Measurements from ENCODE around the gene DLEC1. TPM values are rescaled to one million over a fixed set of nuclear protein-coding genes. Genes with fewer than 3 reads are reported as not detected.

DLEC1 gene
- total RNA-seq, 1 donor from 2014 or later = 0.54 TPM

DNA sequence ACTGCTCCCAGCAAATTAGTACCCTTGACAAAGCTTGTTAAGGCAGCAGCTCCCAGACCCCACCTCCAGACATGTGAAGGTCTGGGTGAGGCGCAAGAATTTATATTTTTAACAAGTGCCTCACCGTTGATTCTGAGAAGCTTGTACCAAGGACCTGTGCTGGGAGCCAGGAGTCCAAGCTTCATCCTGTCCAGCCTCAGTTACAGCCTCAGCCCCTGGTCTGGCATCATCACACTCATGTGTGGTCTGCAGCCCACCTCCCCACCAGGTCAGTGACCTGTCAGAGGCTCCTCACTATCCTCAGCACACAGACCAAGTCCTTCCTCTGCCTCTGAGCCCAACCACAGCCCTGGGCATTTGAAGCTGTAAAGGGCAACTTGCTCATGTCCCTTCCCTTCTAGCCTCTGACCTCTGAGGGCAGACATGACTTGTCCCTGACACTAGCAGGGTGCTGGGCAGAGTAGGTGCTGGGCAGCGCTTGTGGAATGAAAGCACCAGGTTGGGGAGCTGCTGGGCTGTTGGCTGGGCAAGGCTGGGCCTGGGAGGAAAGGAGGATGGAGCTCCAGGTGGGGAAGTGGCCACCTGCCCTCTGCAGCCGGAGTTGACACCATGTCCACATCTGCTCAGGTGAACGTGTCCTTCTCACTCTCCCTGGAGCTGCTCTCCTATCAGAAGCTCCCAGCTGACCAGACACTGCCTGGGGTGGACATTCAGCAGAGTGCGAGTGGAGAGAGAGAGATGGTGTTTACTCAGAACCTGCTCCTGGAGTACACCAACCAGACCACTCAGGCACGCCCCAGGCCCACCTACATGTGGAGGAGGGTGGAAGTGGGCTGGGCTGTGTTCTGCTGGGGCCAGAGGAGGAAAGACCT is 81.0 kb downstream of the DLEC1 start:
- no peak overlapping the region for H3K4me3 Mint-ChIP-seq (ENCODE audit: unreplicated experiment)
- Histone ChIP-seq H4K20me1 (ENCODE audit: insufficient read depth, low read length) (peaks cover 21% of the 10 kb centered on the region), H3K4me3 (ENCODE audit: insufficient read depth, low read depth, low read length) (no peak overlapping the region), H3K79me2 (ENCODE audit: insufficient read depth, low read length) (no peaks in the 10 kb centered on the region), H3K4me2 (ENCODE audit: low read length) (no peak overlapping the region), H3K36me3 (ENCODE audit: insufficient read depth, low read length) (peaks cover 13% of the 10 kb centered on the region), H3K27me3 (ENCODE audit: insufficient read depth, low read length) (no peaks in the 10 kb centered on the region), H3K27ac (ENCODE audit: low read depth, low read length) (no peak overlapping the region), H2AFZ (ENCODE audit: low read depth, low read length) (no peak overlapping the region), H3K9me3 (ENCODE audit: insufficient read depth, low read depth, low read length) (no peaks in the 10 kb centered on the region), H3K9ac (ENCODE audit: low read length) (no peak overlapping the region), H3K4me1 (ENCODE audit: insufficient read depth, low read length) (no peaks in the 10 kb centered on the region)
- no peak for FAIRE-seq
- peaks cover 2% of the 10 kb centered on the region for H3K9me3 Mint-ChIP-seq (ENCODE audit: unreplicated experiment)
- TF ChIP-seq, protein P1, sequence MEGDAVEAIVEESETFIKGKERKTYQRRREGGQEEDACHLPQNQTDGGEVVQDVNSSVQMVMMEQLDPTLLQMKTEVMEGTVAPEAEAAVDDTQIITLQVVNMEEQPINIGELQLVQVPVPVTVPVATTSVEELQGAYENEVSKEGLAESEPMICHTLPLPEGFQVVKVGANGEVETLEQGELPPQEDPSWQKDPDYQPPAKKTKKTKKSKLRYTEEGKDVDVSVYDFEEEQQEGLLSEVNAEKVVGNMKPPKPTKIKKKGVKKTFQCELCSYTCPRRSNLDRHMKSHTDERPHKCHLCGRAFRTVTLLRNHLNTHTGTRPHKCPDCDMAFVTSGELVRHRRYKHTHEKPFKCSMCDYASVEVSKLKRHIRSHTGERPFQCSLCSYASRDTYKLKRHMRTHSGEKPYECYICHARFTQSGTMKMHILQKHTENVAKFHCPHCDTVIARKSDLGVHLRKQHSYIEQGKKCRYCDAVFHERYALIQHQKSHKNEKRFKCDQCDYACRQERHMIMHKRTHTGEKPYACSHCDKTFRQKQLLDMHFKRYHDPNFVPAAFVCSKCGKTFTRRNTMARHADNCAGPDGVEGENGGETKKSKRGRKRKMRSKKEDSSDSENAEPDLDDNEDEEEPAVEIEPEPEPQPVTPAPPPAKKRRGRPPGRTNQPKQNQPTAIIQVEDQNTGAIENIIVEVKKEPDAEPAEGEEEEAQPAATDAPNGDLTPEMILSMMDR (IDR thresholded peaks at IDR 0.05; ENCODE audit: insufficient read depth, low read depth, low read length) = no peak
- TF ChIP-seq EZH2 (IDR thresholded peaks at IDR 0.05; ENCODE audit: insufficient read depth, low read length) = no peak
- H3K27me3 Mint-ChIP-seq (ENCODE audit: low read depth, unreplicated experiment) = peaks cover 11% of the 10 kb centered on the region
- DNase-seq (ENCODE audit: low read depth) = no peak
- H3K36me3 Mint-ChIP-seq (ENCODE audit: low read depth, unreplicated experiment) = peaks cover 27% of the 10 kb centered on the region
- H3K27ac Mint-ChIP-seq (ENCODE audit: unreplicated experiment) = no peak overlapping the region
- H3K4me1 Mint-ChIP-seq (ENCODE audit: low read depth, unreplicated experiment) = no peaks in the 10 kb centered on the region

DNA sequence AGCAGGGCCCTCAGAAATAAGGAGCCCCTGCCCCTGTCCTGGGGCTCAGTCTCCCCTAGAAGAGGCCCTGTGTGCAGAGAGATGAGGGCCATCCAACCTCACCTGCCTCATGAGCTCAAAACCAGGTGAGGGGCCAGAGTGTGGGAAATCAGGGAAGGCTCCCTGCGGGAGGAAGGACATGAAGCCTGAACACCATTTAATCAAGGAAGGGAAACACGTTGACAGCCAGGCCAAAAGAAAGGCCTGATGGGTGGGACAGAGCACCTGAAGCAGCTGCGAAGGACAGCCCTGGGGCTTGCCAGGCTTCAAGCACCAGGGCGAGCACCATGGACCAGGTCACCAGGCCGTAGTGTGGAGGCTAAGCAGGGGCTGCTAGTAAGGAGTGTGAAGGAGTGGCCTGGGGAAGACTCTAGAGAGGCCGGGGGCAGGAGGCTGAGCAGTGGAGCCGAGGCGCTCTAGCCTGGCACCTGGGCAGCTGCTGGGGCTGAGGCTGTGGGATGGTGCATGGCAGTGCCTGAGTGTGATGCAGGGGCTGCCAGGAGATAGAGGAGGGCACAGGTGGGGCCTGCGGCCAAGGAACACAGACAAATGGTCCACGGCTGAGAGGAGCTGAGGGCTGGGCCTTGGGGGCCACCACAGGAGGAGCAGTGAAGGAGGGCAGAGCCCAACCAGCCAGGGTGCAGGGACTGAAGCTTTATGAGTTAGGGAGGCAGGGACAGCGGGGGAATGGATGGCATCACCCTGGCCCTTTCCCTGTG is 81.9 kb downstream of the DLEC1 start:
- Histone ChIP-seq H3K27ac (ENCODE audit: low read depth, low read length) (no peak overlapping the region), H3K27me3 (ENCODE audit: insufficient read depth, low read length) (no peaks in the 10 kb centered on the region), H3K79me2 (ENCODE audit: insufficient read depth, low read length) (no peaks in the 10 kb centered on the region), H3K9ac (ENCODE audit: low read length) (no peak overlapping the region), H3K9me3 (ENCODE audit: insufficient read depth, low read depth, low read length) (no peaks in the 10 kb centered on the region), H3K4me3 (ENCODE audit: insufficient read depth, low read depth, low read length) (no peak overlapping the region), H3K4me1 (ENCODE audit: insufficient read depth, low read length) (no peaks in the 10 kb centered on the region), H3K4me2 (ENCODE audit: low read length) (no peak overlapping the region), H2AFZ (ENCODE audit: low read depth, low read length) (no peak overlapping the region), H3K36me3 (ENCODE audit: insufficient read depth, low read length) (peaks cover 16% of the 10 kb centered on the region), H4K20me1 (ENCODE audit: insufficient read depth, low read length) (peaks cover 21% of the 10 kb centered on the region)
- peaks cover 24% of the 10 kb centered on the region for H3K36me3 Mint-ChIP-seq (ENCODE audit: low read depth, unreplicated experiment)
- no peak for TF ChIP-seq EZH2 (IDR thresholded peaks at IDR 0.05; ENCODE audit: insufficient read depth, low read length)
- TF ChIP-seq, protein P1 (IDR thresholded peaks at IDR 0.05; ENCODE audit: insufficient read depth, low read depth, low read length) = no peak
- no peak overlapping the region for H3K4me3 Mint-ChIP-seq (ENCODE audit: unreplicated experiment)
- H3K4me1 Mint-ChIP-seq (ENCODE audit: low read depth, unreplicated experiment) = no peaks in the 10 kb centered on the region
- H3K9me3 Mint-ChIP-seq (ENCODE audit: unreplicated experiment) = peaks cover 2% of the 10 kb centered on the region
- DNase-seq (ENCODE audit: low read depth) = no peak
- no peak overlapping the region for H3K27ac Mint-ChIP-seq (ENCODE audit: unreplicated experiment)
- FAIRE-seq = no peak
- peaks cover 2% of the 10 kb centered on the region for H3K27me3 Mint-ChIP-seq (ENCODE audit: low read depth, unreplicated experiment)
